Muscle of arm (tissue), 12 donors: ENCODE data around the gene NECTIN3. TPM values are rescaled to one million over a fixed set of nuclear protein-coding genes. Genes with fewer than 3 reads are reported as not detected.
A peak's percentile ranks its signal among the peaks of the same experiment; 100 is the strongest.

Experiments
- DNase-seq: peaks from one replicate; pipeline ENCODE4 v3.0.0-alpha.2; 2013
- polyA plus RNA-seq, 12 donors: library from polyadenylated mRNA; unstranded; fragments of 120-200 nt; gene quantifications; one replicate each; pipeline ENCODE4 v1.2.1, GENCODE V29; 2013; ENCODE audit not compliant: insufficient read length in 12 of 12

NECTIN3 gene
- polyA plus RNA-seq, 12 donors = 16.7 to 39.5 (median 29.4) TPM; not detected in 1

DNA sequence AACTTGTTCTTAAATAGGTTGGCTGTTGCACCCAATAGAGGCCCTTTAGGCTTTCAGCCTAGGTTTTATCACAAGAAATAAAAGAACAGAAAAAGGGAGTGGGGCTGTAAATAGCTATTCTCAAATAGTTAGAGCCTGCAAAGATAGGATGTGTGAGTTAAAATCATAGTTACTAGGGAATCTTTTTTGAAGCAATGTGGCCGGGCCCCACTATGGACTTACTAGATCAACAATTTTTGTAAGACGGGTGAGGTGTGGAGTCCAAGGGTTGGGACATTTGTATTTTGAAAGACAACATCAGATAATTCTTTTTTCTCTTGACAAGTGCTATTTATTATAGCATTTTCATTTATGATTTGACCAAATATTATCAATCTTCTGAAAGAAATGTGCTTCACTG lies 5.8 kb downstream of the NECTIN3 start:
- DNase-seq = no peak

DNA sequence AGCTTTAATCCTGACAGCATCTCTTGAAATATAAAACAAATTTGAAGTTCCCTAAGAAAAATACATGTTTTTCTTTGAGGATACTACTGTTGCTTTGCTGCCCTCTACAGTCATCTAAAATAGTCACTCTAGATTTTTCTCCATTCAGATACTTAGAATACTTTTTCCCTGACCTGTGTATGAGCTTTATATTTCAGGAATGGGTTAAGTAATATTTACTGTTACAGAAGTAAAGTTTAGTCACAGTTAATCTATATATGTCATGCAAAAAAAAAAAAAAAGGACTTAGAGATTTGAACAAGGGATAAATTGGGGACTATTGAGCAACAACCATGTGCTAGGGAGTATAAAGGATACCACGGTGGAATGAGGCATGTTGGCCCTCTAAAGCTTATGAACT lies 8.8 kb downstream of the NECTIN3 start:
- DNase-seq = peak; percentile 16

DNA sequence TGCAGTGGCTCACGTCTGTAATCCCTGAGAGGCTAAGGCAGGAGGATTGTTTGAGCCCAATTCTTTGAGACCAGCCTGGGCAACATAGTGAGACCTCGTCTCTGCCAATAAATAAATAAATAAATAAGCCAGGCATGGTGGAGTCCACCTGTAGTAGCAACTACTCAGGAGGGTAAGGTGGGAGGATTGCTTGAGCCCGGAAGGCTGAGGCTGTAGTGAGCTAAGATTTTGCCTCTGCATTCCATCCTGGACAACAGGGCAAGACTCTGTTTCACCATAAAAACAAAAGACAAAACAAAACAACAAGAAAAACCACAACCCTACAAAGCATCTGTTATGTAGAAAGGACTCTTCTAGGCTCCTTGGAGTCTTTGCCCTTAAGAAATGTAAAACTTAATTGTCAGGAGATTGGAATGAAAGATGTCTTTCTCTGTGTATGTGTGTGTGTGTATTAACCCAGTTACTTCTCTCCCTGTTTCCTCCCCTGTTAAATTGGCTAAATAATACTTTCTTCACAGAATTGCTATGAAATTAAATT lies 9.5 kb downstream of the NECTIN3 start:
- DNase-seq = no peak

DNA sequence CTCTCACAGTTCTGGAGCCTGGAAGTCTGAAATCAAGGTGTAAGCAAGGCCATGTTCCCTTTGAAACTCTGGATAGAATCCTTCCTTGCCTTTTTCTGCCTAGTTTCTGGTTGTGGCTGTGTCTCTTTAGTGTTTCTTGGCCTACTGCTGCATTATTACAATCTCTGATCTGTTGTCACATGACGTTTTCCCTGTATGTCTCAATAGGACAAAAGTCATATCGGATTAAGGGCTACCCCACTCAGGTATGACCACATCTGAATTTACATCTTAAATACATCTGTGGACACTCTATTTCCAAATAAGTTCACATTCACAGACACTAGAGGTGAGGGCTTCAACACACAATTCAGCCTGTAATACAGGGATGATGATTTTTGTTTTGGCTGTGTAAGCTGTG lies 13.3 kb downstream of the NECTIN3 start:
- DNase-seq = no peak

DNA sequence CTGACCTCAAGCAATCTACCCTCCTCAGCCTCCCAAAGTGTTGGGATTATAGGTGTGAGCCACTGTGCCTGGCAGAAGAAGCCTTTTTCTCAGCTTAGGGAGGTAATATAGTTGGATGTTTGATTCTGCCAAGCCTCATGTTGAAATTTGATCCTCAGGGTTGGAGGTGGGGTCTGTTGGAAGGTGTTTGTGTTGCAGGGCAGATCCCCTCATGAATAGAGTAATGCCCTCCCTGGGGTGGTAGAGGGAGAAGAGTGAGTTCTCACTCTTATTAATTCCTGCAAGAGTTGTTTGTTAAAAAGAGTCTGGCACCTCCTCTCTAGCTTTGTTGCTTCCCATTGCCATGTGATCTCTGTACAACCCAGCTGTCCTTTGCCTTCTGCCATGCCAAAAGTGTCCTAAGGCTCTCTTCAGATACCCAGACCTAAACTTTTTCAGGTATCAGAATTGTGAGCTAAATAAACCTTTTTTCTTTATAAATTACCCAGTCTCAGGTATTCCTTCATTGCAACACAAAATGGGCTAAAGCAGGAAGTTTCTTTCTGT lies 16.4 kb downstream of the NECTIN3 start:
- DNase-seq = no peak

DNA sequence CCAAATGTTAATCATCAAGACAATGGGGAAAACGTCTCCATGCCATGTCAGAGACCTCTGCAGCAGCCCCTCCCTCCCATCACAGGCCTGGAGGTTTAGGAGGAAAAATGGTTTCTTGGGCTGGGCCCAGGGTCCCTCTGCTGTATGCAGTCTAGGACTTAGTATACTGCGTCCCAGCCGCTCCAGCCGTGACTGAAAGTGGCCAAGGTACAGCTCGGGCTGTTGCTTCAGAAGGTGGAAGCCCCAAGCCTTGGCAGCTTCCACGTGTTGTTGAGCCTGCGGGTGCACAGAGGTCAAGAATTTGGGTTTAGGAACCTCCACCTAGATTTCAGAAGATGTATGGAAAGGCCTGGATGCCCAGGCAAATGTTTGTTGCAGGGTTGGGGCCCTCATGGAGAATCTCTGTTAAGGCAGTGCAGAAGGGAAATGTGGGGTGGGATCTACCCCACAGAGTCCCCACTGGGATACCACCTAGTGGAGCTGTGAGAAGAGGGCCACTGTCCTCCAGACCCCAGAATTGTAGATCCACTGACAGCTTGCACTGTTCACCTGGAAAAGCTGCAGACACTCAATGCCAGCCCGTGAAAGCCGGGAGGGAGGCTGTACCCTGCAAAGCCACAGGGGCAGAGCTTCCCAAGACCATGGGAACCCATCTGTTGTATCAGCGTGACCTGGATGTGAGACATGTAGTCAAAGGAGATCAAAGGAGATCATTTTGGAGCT lies 25.0 kb downstream of the NECTIN3 start:
- no peak for DNase-seq

DNA sequence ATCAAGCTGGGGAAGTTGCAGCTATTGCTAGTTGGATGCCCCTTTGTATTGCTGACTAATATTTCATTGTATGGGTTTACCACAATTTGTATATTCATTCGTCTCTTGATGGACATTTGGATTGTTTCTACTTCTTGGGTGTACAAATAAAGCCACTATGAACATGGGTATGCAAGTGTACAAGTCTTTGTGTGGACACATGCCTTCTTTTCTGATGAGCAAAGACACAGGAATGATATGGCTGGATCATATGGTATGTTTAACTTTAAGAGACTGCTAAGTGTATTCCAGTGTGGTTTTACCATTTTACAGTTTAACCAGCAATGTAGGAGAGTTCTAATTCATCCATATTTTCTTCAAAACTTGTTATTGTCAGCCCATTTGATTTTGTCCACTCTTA lies 32.2 kb downstream of the NECTIN3 start:
- no peak for DNase-seq

DNA sequence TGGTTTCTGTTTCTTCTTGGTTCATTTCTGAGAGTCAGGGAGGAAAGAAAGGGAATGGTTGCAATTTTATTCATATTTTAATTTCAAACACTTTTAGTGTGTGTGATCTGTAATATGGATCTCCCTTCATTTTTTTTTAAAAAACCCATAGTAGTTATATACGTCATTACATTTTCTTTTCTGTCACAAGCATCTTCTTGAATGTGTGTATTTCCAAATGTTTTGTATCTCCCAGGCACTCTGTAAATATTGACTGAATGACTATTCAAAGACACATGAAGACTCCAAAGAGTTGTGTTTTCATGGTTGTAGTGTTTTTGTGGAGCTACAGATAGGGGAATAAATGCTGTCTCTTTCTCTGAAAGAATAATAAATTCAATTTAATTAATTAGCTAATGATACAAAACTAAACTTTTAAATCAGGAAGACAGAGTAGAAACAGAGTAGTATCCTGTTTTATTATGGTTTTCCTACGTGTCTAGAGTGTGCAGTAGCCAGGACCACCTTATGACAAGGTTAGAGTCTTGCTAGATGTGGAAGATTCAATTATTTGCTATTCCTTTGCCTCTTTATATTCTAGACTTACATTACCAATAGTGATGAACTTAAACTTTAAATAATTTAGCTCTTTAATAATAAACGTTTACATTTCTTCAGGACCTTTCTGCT lies 35.5 kb downstream of the NECTIN3 start:
- DNase-seq = no peak

DNA sequence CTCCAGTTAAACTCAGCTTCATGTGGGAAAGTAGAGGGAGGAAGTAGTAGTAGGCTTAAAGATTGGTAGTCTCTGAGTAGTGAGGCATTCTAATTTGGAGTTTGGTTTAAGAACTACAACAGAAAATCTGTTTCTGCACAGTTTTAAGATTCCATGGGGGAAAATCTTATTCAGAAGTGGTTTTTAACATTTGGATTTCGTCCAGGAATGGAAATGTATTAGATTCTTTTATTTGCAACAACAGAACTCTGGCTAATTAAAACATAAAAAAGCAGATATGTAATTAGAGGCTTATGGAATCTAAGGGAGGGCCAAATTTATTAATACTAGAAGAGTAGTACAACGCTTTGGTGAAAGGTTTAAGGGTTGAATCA lies 36.0 kb downstream of the NECTIN3 start:
- no peak for DNase-seq

DNA sequence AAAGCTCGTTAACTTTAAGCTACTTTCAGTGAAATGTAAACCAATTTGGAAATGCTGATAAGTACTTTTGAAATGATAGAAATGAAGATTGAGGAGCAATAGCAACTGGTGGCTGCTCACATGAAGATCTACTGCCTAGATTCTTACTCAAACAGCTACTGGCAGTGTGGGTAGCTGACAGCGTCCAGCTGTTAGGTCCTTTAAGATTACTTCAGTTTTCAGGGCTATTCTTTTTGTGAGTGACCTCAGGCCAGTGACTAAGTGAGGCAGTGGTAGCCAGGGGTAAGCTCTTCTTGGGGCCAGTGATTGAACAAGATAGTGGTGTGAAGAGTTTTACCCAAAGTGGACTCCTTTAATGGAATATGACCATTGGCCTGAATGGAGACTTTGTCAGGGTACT lies 41.3 kb downstream of the NECTIN3 start:
- no peak for DNase-seq

- no peak for DNase-seq
These were observed 57.3 kb downstream of the NECTIN3 start for GRCh38 chr3:111128884-111129283.

GRCh38 chr3:111130827-111131226 lies 59.2 kb downstream of the NECTIN3 start:
- DNase-seq = no peak

- DNase-seq = no peak
These were observed 62.7 kb downstream of the NECTIN3 start for GRCh38 chr3:111134302-111134701.

DNA sequence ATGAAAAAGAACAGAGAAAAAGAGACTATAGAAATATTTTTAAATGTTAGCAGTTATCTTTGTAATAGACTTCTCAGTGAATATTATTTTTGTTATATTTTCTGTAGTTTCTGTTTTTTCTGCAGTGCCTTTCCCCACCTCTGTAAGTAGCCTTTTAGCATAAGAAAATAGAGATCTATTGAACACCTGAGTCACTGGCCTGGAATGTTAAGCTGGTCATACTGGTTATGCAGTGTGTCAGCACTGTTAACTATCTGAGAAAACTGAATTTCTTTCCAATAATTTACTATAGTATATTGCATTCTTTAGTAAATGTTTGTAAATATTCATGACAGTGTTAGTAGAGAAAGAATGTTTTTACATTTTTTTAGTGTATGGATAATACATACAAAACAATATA lies 79.8 kb downstream of the NECTIN3 start:
- no peak for DNase-seq

GRCh38 chr3:111152496-111152895 lies 80.9 kb downstream of the NECTIN3 start:
- DNase-seq = no peak

DNA sequence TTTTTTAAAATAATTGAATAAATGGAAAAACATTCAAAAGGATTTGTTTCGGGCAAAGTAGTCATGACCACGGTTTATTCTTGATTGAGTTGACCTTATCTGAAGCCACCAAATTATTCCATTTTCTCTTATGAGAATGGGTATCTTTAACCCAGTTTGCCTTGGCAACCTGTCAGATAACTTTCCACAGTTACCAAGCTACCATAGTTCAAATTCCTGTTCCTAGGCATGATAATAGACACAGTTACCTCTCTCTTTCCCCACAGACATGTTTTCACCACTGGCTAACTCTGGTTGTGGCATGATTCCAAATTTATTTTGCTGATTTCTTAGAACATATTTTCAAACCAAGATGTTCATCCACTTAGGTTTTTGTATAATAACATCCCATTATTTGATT lies 84.9 kb downstream of the NECTIN3 start:
- DNase-seq = no peak

DNA sequence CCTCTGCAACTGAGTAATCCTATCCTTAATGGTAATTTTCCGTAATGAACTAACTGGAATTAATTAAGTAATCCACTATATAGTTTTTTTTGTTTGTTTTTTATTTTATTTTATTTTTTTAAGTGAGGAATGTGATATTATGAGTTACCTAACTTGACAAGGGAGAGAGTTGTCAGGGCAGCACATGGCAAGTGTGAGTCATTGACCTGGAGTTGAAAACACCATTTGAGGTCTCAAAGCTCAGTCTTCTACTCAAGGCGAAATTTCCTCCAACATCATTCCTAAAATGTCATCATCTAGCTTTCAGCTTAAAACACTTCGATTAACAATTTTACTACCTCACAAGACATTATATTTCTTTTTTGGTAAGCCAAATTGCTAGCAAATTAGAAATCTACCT lies 87.8 kb downstream of the NECTIN3 start:
- no peak for DNase-seq

- DNase-seq = no peak
These were observed 93.0 kb downstream of the NECTIN3 start for GRCh38 chr3:111164621-111165020.

- DNase-seq = no peak
These were observed 93.8 kb downstream of the NECTIN3 start for GRCh38 chr3:111165411-111165810.

DNA sequence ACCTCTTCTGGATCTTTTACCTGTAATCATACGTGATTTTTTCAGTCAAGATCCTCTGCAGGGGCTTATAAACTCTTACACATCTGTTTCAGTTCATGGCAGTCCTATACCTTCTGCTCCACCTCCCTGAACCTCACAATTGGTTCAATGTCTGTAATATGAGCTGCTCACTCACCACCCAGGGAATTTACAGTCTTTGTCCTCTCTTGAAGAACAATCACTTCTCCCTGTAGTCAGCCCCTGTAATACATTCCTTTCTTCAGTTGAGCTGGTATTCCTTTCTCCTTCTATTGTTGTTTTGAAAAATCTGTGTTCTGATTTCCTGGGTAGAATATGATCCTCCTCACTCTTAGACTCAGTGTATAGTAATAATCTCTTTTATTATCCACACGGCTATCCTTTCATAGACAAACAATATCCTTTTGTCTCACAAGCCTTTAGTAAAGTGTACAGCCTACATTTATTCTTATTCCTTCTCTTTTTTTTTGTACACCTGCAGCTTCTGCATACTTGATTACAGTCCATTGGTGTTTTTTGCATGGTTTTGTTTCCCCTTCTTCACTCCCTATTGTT lies 101.8 kb downstream of the NECTIN3 start:
- no peak for DNase-seq

DNA sequence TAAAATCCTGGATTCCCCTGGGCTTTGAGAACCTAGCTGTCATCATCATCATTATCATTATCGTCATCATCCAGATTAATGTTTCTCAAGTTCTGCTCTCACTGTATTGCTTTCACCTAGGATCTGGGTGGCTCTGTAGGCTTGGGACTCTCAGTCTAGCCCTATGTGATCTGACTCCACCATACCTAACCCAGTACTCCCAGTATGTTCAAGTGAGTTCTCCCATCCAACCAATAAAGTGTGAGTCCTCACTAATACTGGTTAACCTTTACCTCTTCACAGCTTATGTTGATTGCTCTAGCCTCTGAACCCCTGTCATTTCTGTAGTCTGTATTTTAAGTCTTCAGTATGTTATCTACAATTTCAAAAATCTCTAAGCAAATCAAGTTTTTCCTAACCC lies 102.3 kb downstream of the NECTIN3 start:
- no peak for DNase-seq

DNA sequence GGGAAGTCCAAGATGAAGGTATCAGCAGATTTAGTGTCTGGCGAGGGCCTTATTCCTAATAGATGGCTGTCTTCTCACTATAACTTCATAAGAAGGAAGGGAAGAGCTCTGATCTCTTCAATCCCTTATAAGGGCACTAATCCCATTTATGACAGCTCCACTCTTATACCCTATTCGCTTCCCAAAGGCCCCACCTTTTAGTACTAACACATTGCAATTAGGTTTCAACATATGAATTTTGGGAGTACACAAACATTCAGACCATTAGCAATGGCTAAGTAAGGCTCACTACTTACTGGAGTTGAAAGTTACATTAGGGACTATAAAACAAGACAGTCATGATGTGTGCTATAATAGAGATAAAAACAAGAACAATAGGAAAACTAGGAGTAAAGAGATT lies 118.9 kb downstream of the NECTIN3 start:
- DNase-seq = no peak

GRCh38 chr3:111193472-111193871 lies 121.9 kb downstream of the NECTIN3 start:
- DNase-seq = no peak
